Transverse colon (tissue), 4 donors: ENCODE measurements around the gene MAPK1. TPM values are rescaled to one million over a fixed set of nuclear protein-coding genes. Genes with fewer than 3 reads are reported as not detected.
"Not testable (repeated sequence)": the region's sequence is repeated elsewhere in the genome, so short reads cannot be mapped to it uniquely, and the experiment has no call there.

ENCODE experiments used
- DNase-seq: peaks from one replicate; pipeline ENCODE4 v3.0.0-alpha.2; 2019
- H3K27ac ChIP-seq, 4 donors: fragments of 200-600 bp; sonication (generic); 2 replicates each; pipeline ENCODE4 v1.5.1; 2016 to 2018; ENCODE audit warnings: inconsistent platforms in 4 of 4
- H3K27me3 ChIP-seq: fragments of 200-600 bp; sonication (generic); 2 replicates; pipeline ENCODE4 v1.5.1; 2017; ENCODE audit warnings: inconsistent platforms
- H3K36me3 ChIP-seq, 4 donors: fragments of 200-600 bp; sonication (generic); 2 replicates each; pipeline ENCODE4 v1.5.1; 2017 to 2019; ENCODE audit warnings: inconsistent platforms in 4 of 4
- H3K4me1 ChIP-seq, 4 donors: fragments of 200-600 bp; sonication (generic); 2 replicates each; pipeline ENCODE4 v1.5.1; 2017 to 2020; ENCODE audit warnings: inconsistent platforms in 4 of 4
- H3K4me3 ChIP-seq, 4 donors: fragments of 200-600 bp; sonication (generic); 1 replicate in 1 of 4; 2 replicates in 3 of 4; pipeline versions ENCODE4 v1.5.1 to v1.6.1; 2017 to 2019; ENCODE audit warnings: inconsistent platforms in 4 of 4
- H3K9me3 ChIP-seq, 2 donors: fragments of 200-600 bp; sonication (generic); 2 replicates each; pipeline ENCODE4 v1.5.1; 2017 to 2019; ENCODE audit warnings: inconsistent platforms in 2 of 2
- CTCF ChIP-seq, 5 experiments: fragments of 200-600 bp in 3 of 5; fragments of 450-650 bp in 2 of 5; sonication (generic) in 3 of 5; IDR thresholded peaks; 1 replicate in 2 of 5; 2 replicates in 3 of 5; pipeline ENCODE4 v1.5.1; 2016 to 2017; ENCODE audit warnings: antibody characterized with exemption in 5 of 5, inconsistent platforms in 3 of 5, mild to moderate bottlenecking in 2 of 5, moderate library complexity in 1 of 5
- EP300 ChIP-seq: sonication (generic); formaldehyde crosslinking; IDR thresholded peaks from one replicate; pipeline ENCODE4 v1.6.1; 2017; ENCODE audit warnings: antibody characterized with exemption, low read depth
- POLR2A ChIP-seq: fragments of 450-650 bp; IDR thresholded peaks from one replicate; pipeline ENCODE4 v1.6.1; 2016; ENCODE audit warnings: antibody characterized with exemption, mild to moderate bottlenecking, moderate library complexity
- POLR2AphosphoS5 ChIP-seq, 3 donors: sonication (generic); formaldehyde crosslinking; IDR thresholded peaks; one replicate each; pipeline ENCODE4 v1.6.1; 2016; ENCODE audit warnings: antibody characterized with exemption in 3 of 3
- WGBS, 2 donors: methylation state at CpG; one replicate each; pipeline ENCODE4 v1.1.5; 2018; ENCODE audit warnings: low coverage in 1 of 2; 5-methylcytosine and 5-hydroxymethylcytosine counted together
- in situ Hi-C, 4 donors: fragments of 200-750 bp; cut with MboI; loops; one replicate each; pipeline versions ENCODE4 v1.15.0 to v1.15.1; 2017; ENCODE audit warnings: low sequenced_read_pairs in 3 of 4, low pct_ligation_motif_present in 1 of 4, low pct_unique_long_range_greater_than_20kb in 1 of 4
- intact Hi-C: fragments of 100-400 bp; cut with DNase I; formaldehyde crosslinking; loops from one replicate; pipeline ENCODE4 v1.15.1; 2023; ENCODE audit warnings: low total_unique reads
- total RNA-seq, 4 donors: library from RNA; depleted of rRNA; stranded (reverse); fragments of >200 nt; gene quantifications; one replicate each; pipeline ENCODE4 v1.1.0, GENCODE V29; 2016

MAPK1 gene
- total RNA-seq, 4 donors from 2014 or later, result 37.1 to 303 (median 57.0) TPM

GRCh38 chr22:21837248-21837979 lies 30.0 kb downstream of the MAPK1 start:
- H3K4me1 ChIP-seq, result peaks cover 3 to 50% (median 18%) of the 10 kb centered on the region in 4 donors
- in situ Hi-C loops, result no loop called here
- H3K27me3 ChIP-seq, result no peaks in the 10 kb centered on the region
- WGBS, 2 donors, result 63 to 70% methylated on average over 4 of the region's 4 CpGs
- no peak overlapping the region for H3K4me3 ChIP-seq
- TF ChIP-seq EP300 (no peak), POLR2AphosphoS5 (IDR thresholded peaks at IDR 0.05) (peak in 1 of 3 donors; percentile 13)
- H3K27ac ChIP-seq, result peak overlapping the region; percentile 59 to 80 (median 64)
- H3K9me3 ChIP-seq, result no peaks in the 10 kb centered on the region
- intact Hi-C loops, result no loop called here
- no peak for DNase-seq
- no peaks in the 10 kb centered on the region for H3K36me3 ChIP-seq

GRCh38 chr22:21836486-21836885 lies 31.0 kb downstream of the MAPK1 start:
- H3K4me3 ChIP-seq, DNase-seq, intact Hi-C loops, H3K36me3 ChIP-seq, H3K9me3 ChIP-seq, in situ Hi-C loops, H3K27me3 ChIP-seq: not testable (repeated sequence)
- peaks cover 3 to 55% (median 21%) of the 10 kb centered on the region in 4 donors for H3K4me1 ChIP-seq
- whole genome bisulfite sequencing, 2 donors, result 92 to 95% methylated on average over 12 to 15 of the region's 15 CpGs
- H3K27ac ChIP-seq, result peak overlapping the region; percentile 59 to 80 (median 64)

GRCh38 chr22:21835378-21835777 lies 32.1 kb downstream of the MAPK1 start:
- intact Hi-C loops (no loop called here), in situ Hi-C loops (no loop called here)
- WGBS, 2 donors, result 42 to 55% methylated on average over 2 of the region's 2 CpGs
- Histone ChIP-seq H3K27me3 (no peaks in the 10 kb centered on the region), H3K4me1 (peaks cover 3 to 55% (median 21%) of the 10 kb centered on the region in 4 donors), H3K27ac (peak overlapping the region in 1 of 4 donors; percentile 6), H3K9me3 (no peaks in the 10 kb centered on the region), H3K4me3 (no peak overlapping the region), H3K36me3 (no peaks in the 10 kb centered on the region)
- TF ChIP-seq EP300 (no peak), POLR2A (no peak), POLR2AphosphoS5 (IDR thresholded peaks at IDR 0.05) (no peak), CTCF (IDR thresholded peaks at IDR 0.05) (no peak)
- DNase-seq, result no peak

- DNase-seq, result no peak
- in situ Hi-C loops, result no loop called here
- H3K4me1 ChIP-seq, result peaks cover 3 to 58% (median 21%) of the 10 kb centered on the region in 4 donors
These were observed 32.6 kb downstream of the MAPK1 start for GRCh38 chr22:21834869-21835268.

More at GRCh38 chr22:21834869-21835268, 32.6 kb downstream of the MAPK1 start:
- H3K27ac ChIP-seq, result peak overlapping the region in 1 of 4 donors; percentile 6
- 76 to 80% methylated on average over 1 to 4 of the region's 4 CpGs for WGBS, 2 donors
- H3K9me3 ChIP-seq, result no peaks in the 10 kb centered on the region
- no peaks in the 10 kb centered on the region for H3K36me3 ChIP-seq
- H3K27me3 ChIP-seq, result no peaks in the 10 kb centered on the region
- intact Hi-C loops, result no loop called here
- TF ChIP-seq POLR2AphosphoS5 (IDR thresholded peaks at IDR 0.05) (no peak), POLR2A (no peak), EP300 (no peak), CTCF (IDR thresholded peaks at IDR 0.05) (no peak)
- H3K4me3 ChIP-seq, result no peak overlapping the region
